Coronary artery (tissue), 2 donors: ENCODE data around the gene DET1.

Experiments used
- DNase-seq: peaks from one replicate; pipeline ENCODE4 v3.0.0-alpha.2; 2017; ENCODE audit warnings: low spot score
- H3K27ac ChIP-seq, 2 donors: fragments of 200-600 bp; sonication (generic); one replicate each; pipeline ENCODE4 v1.5.1; 2016 to 2019
- H3K4me3 ChIP-seq: fragments of 200-600 bp; sonication (generic); 2 replicates; pipeline ENCODE4 v1.5.1; 2016; ENCODE audit warnings: mild to moderate bottlenecking, moderate library complexity
- TF ChIP-seq, protein P1 (sequence below): fragments of 200-600 bp; sonication (generic); IDR thresholded peaks from one replicate; pipeline ENCODE4 v1.5.1; 2019; ENCODE audit warnings: antibody characterized with exemption

DET1 gene

DNA sequence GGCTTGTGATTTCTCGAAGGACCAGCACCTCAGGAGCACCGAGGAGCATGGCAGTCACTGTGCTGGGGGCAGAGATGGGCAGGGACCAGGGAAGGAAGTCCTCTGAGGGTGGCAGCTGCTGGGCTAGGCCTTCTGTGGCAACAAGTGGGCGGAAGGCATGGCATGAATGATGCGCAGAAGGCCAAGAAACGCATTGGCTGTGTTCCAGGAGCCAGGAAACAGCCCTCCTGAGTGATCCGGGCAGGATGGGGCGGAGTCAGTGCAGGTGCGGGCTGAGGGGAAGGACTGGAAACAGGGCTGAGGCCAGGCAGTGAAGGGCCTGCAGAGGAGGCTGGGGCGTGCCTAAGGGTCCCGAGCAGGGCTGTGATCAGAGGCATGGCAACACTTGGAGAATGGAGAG is 55.3 kb downstream of the DET1 start:
- H3K4me3 ChIP-seq: no peak overlapping the region
- DNase-seq: no peak
- TF ChIP-seq, protein P1, sequence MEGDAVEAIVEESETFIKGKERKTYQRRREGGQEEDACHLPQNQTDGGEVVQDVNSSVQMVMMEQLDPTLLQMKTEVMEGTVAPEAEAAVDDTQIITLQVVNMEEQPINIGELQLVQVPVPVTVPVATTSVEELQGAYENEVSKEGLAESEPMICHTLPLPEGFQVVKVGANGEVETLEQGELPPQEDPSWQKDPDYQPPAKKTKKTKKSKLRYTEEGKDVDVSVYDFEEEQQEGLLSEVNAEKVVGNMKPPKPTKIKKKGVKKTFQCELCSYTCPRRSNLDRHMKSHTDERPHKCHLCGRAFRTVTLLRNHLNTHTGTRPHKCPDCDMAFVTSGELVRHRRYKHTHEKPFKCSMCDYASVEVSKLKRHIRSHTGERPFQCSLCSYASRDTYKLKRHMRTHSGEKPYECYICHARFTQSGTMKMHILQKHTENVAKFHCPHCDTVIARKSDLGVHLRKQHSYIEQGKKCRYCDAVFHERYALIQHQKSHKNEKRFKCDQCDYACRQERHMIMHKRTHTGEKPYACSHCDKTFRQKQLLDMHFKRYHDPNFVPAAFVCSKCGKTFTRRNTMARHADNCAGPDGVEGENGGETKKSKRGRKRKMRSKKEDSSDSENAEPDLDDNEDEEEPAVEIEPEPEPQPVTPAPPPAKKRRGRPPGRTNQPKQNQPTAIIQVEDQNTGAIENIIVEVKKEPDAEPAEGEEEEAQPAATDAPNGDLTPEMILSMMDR: no peak
- H3K27ac ChIP-seq: no peak overlapping the region

DNA sequence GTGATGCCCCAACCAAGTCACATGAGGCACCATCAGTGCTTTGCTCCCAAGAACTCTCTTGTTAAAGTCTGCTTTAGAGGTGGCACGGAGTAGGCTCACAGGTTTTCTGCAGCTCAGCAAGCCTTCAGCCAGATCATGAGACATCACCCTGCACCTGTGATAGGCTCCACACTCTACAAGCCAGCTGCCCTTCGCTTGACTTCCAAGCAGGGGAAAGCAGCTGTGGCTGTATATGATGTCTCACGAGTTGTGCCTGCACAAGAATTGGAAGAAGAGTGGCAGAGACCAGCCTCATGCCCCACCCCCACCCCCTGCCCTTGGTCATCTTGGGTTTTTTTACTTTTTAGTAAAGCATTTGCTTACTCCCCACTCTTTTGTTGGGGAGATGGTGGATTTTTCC is 56.4 kb downstream of the DET1 start:
- no peak overlapping the region for H3K4me3 ChIP-seq
- TF ChIP-seq, protein P1: no peak
- H3K27ac ChIP-seq: no peak overlapping the region
- no peak for DNase-seq

DNA sequence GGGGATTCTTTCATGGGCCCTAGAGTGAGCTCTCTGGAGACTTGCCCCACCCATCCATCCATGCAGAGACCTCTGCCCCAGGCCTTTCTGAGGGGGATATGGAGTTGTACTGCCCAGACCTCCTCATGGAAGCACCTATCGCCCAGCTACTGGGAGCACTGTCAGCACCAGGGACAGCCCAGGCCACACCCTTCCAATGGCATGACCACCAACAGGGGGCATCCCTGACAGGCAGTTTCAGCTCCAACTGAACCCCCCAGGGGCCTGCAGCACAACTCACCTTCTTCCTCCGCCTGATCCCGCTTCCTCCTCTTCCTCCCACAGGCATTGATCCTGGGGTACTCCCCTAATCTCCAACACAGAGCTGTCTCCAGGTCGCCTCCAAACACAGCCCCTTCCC is 57.2 kb downstream of the DET1 start:
- TF ChIP-seq, protein P1: no peak
- no peak for DNase-seq
- H3K4me3 ChIP-seq: no peak overlapping the region
- no peak overlapping the region for H3K27ac ChIP-seq

DNA sequence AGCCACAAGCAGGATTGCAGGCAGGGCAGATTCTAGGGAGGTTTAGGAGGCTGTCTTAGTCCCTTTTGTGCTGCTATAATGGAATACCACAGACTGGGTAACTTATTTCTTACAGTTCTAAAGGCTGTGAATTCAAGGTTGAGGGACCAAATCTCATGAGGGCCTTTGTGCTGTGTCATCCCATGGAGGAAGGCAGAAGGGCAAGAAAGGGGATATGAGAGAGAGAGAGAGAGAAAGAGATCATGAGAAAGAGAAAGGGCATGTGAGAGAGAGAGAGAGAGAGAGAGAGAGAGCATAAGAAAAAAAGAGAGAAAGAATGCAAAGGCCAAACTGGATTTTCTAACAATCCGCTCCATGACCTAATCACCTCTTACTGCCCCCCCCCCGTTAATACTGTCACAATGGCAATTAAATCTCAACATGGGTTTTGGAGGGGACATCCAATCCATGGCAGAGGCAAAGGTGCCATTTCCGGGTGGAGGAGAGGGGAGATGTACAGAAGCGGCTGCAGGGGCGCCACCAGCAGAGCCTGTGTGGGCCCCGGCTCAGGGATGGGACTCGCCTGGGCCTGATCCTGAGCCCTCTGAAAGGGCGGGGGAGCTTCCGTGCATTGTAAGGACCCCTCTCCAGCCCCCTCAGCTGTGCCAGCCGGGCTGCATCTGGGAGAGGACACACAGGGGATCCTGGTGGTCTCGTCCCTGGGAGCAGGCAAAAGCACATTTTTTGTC is 58.5 kb downstream of the DET1 start:
- H3K4me3 ChIP-seq: no peak overlapping the region
- no peak for DNase-seq
- TF ChIP-seq, protein P1: no peak
- no peak overlapping the region for H3K27ac ChIP-seq

DNA sequence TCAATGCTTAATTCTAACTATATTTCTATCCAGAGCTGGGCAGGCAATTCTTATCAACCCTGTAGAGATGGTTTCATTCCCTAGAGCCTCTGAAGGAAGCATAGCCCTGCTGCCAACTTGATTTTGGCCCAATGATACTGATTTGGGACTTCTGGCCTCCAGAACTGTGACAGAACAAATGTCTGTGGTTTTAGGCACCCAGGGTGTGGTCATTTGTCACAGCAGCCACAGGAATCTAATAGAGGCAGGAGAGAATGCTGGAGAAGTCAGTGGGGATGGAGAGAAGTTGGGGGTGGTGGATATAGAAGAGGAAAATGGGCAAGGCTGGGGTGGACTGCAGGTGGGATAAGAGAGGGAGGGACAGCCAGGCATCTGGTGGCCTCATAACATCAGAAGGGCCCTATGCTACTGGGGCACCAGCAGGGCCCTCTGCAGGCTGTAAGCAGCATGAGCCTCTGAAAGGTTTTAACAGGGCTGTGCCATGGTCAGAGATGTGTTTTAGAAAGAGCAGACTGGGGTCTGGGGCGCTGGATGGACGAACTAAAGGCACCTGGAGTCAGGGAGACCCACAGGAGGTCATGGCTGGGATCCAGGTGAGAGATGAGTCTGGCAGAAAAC is 59.2 kb downstream of the DET1 start:
- Histone ChIP-seq H3K27ac (no peak overlapping the region), H3K4me3 (no peak overlapping the region)
- TF ChIP-seq, protein P1: no peak
- DNase-seq: no peak

DNA sequence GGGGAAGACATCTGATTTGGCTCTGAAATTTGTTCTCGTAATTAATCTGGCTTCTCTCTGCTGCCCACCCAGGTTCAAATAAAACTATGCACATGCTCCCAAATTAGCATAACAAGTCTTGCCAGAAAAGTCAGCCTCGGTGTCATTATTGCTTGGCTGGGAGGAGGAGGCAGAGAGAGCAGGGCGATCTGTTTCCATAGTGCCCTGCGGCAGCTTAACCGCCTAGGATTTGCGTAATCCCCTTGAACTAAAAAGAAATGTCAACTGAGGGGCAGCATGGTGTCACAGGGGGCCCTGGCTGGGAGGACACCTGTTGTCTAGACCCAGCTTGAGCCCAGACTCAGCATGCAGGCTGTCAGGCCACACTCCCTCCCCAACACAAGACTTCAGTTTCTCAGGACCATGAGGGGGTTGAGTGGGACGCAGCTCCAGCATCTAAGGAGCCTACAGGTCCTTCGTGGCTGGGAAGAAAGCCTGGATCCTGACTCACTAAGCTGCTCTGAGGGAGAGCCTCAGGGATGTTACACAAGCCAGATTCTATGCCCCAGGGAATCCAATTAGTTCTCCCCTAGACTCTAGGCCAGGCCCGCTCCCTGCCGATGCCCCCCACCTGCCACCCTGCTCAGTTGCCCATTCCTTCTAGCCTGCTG is 61.7 kb downstream of the DET1 start:
- no peak overlapping the region for H3K4me3 ChIP-seq
- TF ChIP-seq, protein P1: no peak
- DNase-seq: no peak
- H3K27ac ChIP-seq: no peak overlapping the region
